H54 (cell line): ENCODE results near the gene CARF.
A peak's percentile ranks its signal among the peaks of the same experiment; 100 is the strongest.

Experiments
- DNase-seq: peaks from one replicate; pipeline ENCODE4 v3.0.0; 2011; ENCODE audit warnings: low spot score, mixed read lengths; ENCODE audit not compliant: insufficient read length
- FAIRE-seq: peaks from 3 replicates; lab custom pipeline; 2011; peaks lifted over from hg19 to GRCh38; lab: Jason Lieb, UNC
- POLR2A ChIP-seq: IDR thresholded peaks from 2 replicates; pipeline ENCODE4 v1.6.1; 2011; ENCODE audit warnings: low read depth, mild to moderate bottlenecking, low read length

The CARF gene

DNA sequence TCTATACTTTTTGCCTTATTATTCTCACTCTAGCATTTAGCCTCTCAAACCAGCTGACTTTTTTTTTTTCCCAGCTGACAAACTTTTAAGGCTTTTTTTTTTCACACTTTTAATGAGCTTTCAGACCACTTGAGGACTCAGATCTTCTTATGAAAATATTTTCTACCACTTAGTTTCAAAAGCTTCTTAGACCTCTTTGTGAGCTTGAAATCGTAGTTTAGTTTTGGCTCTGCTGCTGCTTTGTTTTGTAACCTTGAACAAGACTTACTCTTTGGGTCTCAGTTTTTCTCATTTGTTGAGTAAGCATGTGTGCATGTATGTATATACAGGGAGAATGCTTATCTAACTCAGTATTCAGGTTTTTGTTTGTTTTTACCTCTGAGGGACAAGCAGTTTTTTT, 106.1 kb downstream of the CARF start:
- FAIRE-seq (peak; percentile 6), DNase-seq (no peak)
- no peak for TF ChIP-seq POLR2A

DNA sequence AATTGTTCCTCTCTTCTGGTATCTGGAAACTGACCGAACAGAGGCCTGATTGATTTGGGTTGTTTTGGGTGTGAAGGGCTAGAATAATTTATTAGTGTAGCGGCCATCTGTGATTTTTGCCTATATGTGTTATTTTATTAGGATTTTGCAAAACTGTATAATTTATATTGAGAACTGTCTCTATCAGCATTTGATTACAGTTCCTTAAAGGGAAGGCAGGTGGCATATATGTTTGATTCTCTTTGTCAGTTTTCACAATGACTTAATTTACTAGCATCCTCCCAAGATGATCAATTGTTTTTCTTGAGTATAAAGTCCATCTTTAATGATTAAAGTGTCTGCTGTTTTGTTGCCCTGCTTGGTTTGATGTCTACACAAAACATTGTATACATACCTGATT, 107.1 kb downstream of the CARF start:
- DNase-seq = no peak
- no peak for FAIRE-seq
- TF ChIP-seq POLR2A = no peak

DNA sequence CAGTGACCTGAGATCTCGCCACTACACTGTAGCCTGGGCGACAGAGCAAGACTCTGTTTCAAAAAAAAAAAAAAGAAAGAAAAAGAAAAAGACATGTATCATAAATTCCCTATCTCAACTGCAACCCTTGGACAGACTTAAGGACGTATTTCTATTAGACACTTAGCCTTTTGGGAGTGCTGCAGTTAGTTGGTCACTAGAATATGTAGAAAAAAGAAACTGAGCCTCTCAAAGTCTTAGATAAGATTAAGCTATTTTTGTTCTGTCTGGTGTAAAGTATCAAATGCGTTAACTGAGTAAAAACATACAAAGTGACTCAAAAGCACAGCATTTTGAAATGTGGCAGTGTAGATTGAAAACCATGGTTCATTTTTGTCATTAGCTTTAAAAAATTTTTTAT, 109.9 kb downstream of the CARF start:
- no peak for TF ChIP-seq POLR2A
- DNase-seq (no peak), FAIRE-seq (no peak)

DNA sequence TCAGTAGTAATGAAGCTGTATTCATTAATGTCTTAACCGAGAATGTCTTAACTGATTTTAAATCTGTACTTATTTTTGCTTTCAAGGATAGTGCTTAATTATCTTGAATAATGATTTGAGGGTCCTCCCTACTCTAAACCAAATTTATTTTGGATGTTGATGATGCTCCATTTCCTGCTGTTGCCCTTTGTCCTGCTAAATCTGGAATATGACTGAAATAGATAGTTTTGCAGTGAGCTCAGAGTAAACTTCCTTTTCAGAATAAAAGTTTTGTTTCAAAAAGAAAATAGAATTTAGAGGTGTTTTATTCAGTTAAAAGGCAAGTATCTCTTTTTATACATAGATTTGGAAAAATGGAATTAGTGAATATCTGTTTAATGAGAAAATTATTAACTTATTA, 110.7 kb downstream of the CARF start:
- no peak for TF ChIP-seq POLR2A
- no peak for DNase-seq
- no peak for FAIRE-seq

DNA sequence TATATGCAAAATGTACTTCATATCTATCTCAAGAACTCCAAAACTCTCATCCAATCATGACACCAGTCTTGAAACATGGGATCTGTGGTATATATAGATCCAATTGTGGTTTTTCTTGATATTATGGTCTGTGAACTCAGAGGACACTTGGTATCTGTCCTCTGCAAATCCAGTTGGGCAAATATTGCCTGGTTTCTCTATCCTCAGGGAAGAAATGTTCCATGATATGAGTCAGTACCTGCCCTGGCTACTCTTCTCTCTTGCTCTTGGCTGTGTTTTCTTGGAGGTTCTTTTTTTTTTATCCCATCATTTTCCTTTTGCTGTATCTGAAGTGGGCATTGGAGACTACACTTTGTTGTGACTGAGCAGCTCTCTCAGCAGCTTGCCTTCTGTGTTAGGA, 113.5 kb downstream of the CARF start:
- no peak for TF ChIP-seq POLR2A
- DNase-seq (no peak), FAIRE-seq (peak; percentile 69)

DNA sequence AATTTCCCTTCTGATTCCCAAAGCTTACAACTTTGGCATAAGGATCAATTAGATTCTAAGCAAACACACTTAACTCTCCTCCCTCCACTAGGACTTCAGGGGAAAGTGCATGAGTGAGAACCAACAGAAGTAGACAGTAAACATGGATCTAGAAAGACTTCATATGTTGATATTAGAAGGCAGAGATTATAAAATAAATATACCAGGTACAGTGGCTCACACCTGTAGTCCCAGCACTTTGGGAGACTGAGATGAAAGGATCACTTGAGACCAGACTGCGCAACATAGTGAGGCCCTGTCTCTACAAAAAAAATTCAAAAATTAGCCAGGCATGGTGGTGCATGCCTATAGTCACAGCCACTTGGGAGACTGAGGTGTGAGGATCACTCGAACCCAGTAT, 118.5 kb downstream of the CARF start:
- no peak for TF ChIP-seq POLR2A
- no peak for DNase-seq
- no peak for FAIRE-seq

DNA sequence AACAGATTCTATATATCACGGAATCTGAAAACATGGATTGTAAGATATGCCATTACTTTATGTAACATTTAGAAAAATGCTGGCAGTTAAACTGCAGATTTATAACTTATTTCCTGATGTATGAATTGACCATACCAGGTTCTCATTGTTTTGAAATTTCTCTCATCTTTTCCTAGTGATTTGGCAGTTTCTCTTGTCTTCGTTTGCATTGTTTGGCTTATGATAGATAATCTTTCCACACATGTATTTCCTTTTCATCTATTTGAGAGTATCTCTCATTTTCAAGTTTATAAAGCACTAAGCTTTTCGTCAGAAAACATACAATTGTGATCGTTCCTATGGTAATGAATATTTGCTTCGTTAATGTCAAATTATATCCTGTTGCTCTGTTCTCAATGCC, 118.9 kb downstream of the CARF start:
- no peak for TF ChIP-seq POLR2A
- FAIRE-seq = no peak

DNA sequence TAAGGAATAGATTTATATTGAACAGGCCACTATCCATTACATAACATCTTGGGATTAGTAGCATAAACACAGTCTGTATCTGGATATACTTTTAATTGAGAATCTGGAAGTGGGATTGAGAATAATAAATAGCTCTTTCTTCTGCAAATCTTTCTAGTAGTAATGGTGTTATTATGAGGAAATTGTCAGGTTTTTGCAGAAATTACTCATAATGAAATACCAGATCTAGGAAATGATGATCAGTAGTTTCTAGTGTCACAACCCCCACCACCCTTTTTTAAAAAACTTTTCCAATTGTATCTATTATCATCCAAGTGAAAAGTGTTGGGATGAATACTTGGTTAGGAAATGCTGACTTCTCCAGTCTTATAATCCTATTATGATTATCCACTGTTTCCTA, 121.3 kb downstream of the CARF start:
- DNase-seq = no peak
- no peak for FAIRE-seq
- no peak for TF ChIP-seq POLR2A

More for the DNA sequence above, 118.9 kb downstream of the CARF start:
- no peak for DNase-seq

DNA sequence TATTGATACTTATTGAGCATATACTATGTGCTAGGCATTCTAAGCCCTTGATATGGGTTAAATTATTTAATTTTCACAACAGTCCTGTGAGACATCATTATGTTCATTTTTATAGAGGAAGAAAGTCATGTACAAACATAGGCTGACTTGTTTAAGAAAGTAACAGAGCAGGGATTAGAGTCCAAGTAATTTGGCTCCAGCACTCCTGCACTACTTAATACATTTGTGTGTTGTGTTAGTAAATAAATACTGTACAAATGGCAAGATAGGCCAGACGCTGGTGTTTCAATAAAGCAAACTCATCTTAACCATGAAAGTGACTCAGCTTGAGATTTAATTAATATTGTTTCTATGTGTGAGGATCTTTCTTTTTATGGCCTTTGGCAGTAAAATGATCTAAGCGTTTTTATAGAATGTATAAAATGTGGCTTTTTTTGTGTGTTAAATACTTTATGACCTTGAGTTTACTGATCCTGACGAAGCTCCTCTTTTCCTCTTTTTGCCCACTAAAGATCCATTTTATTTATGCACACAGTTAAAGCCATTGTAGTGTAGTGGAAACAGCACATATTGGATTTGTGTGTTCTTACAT, 123.9 kb downstream of the CARF start:
- no peak for DNase-seq
- no peak for TF ChIP-seq POLR2A
- FAIRE-seq = no peak
